ENCODE measurements around the gene COX4I1.

DNA sequence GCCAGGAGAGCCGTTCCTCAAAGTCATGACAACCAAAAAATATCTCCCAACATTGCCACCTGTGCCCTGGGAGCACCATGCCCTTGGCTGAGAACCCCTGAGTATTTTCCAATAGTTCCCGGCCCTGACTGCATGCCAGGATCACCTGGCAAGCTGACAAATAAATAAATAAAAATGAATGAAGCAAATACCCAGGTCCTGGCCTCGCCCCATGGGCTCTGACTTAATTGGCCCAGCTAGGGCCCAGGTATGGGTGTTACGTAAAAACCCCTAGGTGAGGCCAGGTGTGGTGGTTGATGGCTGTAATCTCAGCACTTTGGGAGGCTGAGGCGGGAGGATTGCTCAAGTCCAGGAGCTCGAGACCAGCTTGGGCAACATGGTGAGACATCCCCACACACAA lies 45.9 kb upstream of the COX4I1 start:
- no peak for TF ChIP-seq POLR2A (IDR thresholded peaks at IDR 0.05)
- TF ChIP-seq, protein P1, sequence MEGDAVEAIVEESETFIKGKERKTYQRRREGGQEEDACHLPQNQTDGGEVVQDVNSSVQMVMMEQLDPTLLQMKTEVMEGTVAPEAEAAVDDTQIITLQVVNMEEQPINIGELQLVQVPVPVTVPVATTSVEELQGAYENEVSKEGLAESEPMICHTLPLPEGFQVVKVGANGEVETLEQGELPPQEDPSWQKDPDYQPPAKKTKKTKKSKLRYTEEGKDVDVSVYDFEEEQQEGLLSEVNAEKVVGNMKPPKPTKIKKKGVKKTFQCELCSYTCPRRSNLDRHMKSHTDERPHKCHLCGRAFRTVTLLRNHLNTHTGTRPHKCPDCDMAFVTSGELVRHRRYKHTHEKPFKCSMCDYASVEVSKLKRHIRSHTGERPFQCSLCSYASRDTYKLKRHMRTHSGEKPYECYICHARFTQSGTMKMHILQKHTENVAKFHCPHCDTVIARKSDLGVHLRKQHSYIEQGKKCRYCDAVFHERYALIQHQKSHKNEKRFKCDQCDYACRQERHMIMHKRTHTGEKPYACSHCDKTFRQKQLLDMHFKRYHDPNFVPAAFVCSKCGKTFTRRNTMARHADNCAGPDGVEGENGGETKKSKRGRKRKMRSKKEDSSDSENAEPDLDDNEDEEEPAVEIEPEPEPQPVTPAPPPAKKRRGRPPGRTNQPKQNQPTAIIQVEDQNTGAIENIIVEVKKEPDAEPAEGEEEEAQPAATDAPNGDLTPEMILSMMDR (IDR thresholded peaks at IDR 0.05) = no peak
